Stomach (tissue), 9 donors: ENCODE data around the gene KANK3. TPM values are rescaled to one million over a fixed set of nuclear protein-coding genes. Genes with fewer than 3 reads are reported as not detected.

Experiments
- DNase-seq, 2 donors: peaks; one replicate each; pipeline versions ENCODE4 v3.0.0 to v3.0.0-alpha.2; 2013 to 2019
- H3K27ac ChIP-seq, 5 donors: fragments of 200-600 bp in 4 of 5; sonication (generic) in 4 of 5; one replicate each; pipeline ENCODE4 v1.5.1; 2013 to 2019; ENCODE audit warnings: mild to moderate bottlenecking in 1 of 5, moderate library complexity in 1 of 5
- H3K27me3 ChIP-seq, 3 donors: fragments of 200-600 bp; sonication (generic); one replicate each; pipeline ENCODE4 v1.5.1; 2017 to 2019; ENCODE audit warnings: mixed run types in 1 of 3
- H3K36me3 ChIP-seq, 4 donors: fragments of 200-600 bp; sonication (generic); 1 replicate in 3 of 4; 2 replicates in 1 of 4; pipeline ENCODE4 v1.5.1; 2016 to 2019
- H3K4me1 ChIP-seq, 4 donors: fragments of 200-600 bp; sonication (generic); one replicate each; pipeline ENCODE4 v1.5.1; 2016 to 2019
- H3K4me3 ChIP-seq, 4 donors: fragments of 200-600 bp; sonication (generic) in 3 of 4; one replicate each; pipeline ENCODE4 v1.5.1; 2016 to 2019; ENCODE audit warnings: mild to moderate bottlenecking in 1 of 4
- H3K9me3 ChIP-seq, 4 donors: fragments of 200-600 bp; sonication (generic); one replicate each; pipeline ENCODE4 v1.5.1; 2016 to 2019
- CTCF ChIP-seq, 7 experiments: fragments of 450-650 bp in 4 of 7; fragments of 200-600 bp in 3 of 7; sonication (generic) in 3 of 7; IDR thresholded peaks; one replicate each; pipeline ENCODE4 v1.5.1; 2016 to 2019; ENCODE audit warnings: antibody characterized with exemption in 7 of 7, control low read depth in 2 of 7, mild to moderate bottlenecking in 1 of 7
- EP300 ChIP-seq: sonication (generic); formaldehyde crosslinking; IDR thresholded peaks from one replicate; pipeline ENCODE4 v1.6.1; 2017; ENCODE audit warnings: antibody characterized with exemption
- POLR2A ChIP-seq, 4 donors: fragments of 450-650 bp; IDR thresholded peaks; one replicate each; pipeline ENCODE4 v1.6.1; 2016; ENCODE audit warnings: antibody characterized with exemption in 4 of 4, control low read depth in 2 of 4, mild to moderate bottlenecking in 1 of 4, moderate library complexity in 1 of 4
- POLR2AphosphoS5 ChIP-seq, 3 donors: sonication (generic); formaldehyde crosslinking; IDR thresholded peaks; one replicate each; pipeline ENCODE4 v1.6.1; 2016; ENCODE audit warnings: antibody characterized with exemption in 3 of 3
- WGBS, 5 donors: extraction: QIAGEN DNeasy Blood & Tissue Kit in 3 of 5; methylation state at CpG; one replicate each; pipeline versions ENCODE4 v1.1.5 to v1.1.7; 2013 to 2018; 5-methylcytosine and 5-hydroxymethylcytosine counted together
- intact Hi-C: fragments of 100-400 bp; cut with DNase I; formaldehyde crosslinking; loops from one replicate; pipeline ENCODE4 v1.15.1; 2023; ENCODE audit warnings: low total_unique reads
- polyA plus RNA-seq, 3 donors: library from polyadenylated mRNA; stranded (reverse); fragments of 200-250 nt; gene quantifications; one replicate each; pipeline ENCODE4 v1.2.3, GENCODE V29; 2013
- total RNA-seq, 5 donors: library from RNA; depleted of rRNA; stranded (reverse); fragments of >200 nt; gene quantifications; one replicate each; pipeline versions ENCODE4 v1.1.0 to v1.2.3, GENCODE V29; 2014 to 2016
- donor health status: healthy with polysubstance abuse.
- donor health status: Bipolar disorder and iron deficiency.
- donor health status: healthy.

KANK3 gene
- total and polyA plus RNA-seq, 8 donors, result 4.4 to 72.4 (median 7.2) TPM; not detected in 1

GRCh38 chr19:8325454-8325853, 17.6 kb downstream of the KANK3 start:
- TF ChIP-seq POLR2A (IDR thresholded peaks at IDR 0.05) (no peak), CTCF (IDR thresholded peaks at IDR 0.05) (no peak)
- H3K27me3 ChIP-seq, result no peaks in the 10 kb centered on the region
- no peak overlapping the region for H3K4me3 ChIP-seq
- H3K27ac ChIP-seq, result no peak overlapping the region
- WGBS, 5 donors, result 83 to 91% (median 89%) methylated on average over 3 of the region's 3 CpGs
- no peaks in the 10 kb centered on the region for H3K9me3 ChIP-seq
- H3K36me3 ChIP-seq, result peaks cover 15 to 24% (median 22%) of the 10 kb centered on the region in 4 donors
- no peak for DNase-seq
- peaks cover 13 to 34% (median 23%) of the 10 kb centered on the region in 4 donors for H3K4me1 ChIP-seq
- intact Hi-C loops, result no loop called here

- WGBS, 5 donors, result 70 to 93% (median 73%) methylated on average over 3 to 17 of the region's 17 CpGs
- Histone ChIP-seq H3K4me3 (no peak overlapping the region), H3K27me3 (no peaks in the 10 kb centered on the region), H3K36me3 (peaks cover 15 to 24% (median 22%) of the 10 kb centered on the region in 4 donors), H3K9me3 (no peaks in the 10 kb centered on the region), H3K27ac (no peak overlapping the region), H3K4me1 (peaks cover 20 to 44% (median 32%) of the 10 kb centered on the region in 4 donors)
- DNase-seq, result no peak
- peak in 1 of 3 donors; percentile 49 for TF ChIP-seq POLR2AphosphoS5 (IDR thresholded peaks at IDR 0.05)
- no peak for TF ChIP-seq POLR2A (IDR thresholded peaks at IDR 0.05)
- intact Hi-C loops, result no loop called here
These were observed 18.6 kb downstream of the KANK3 start for GRCh38 chr19:8324186-8325050.

- H3K36me3 ChIP-seq, result peaks cover 15 to 24% (median 22%) of the 10 kb centered on the region in 4 donors
- H3K9me3 ChIP-seq, result no peaks in the 10 kb centered on the region
- H3K27ac ChIP-seq, result no peak overlapping the region
- 80 to 98% (median 95%) methylated on average over 1 of the region's 1 CpG; no CpG with 5 or more reads in 1 of the 5 donors for whole genome bisulfite sequencing, 5 donors
- no peaks in the 10 kb centered on the region for H3K27me3 ChIP-seq
- intact Hi-C loops, result no loop called here
- peak overlapping the region in 1 of 4 donors; percentile 82 for H3K4me3 ChIP-seq
- TF ChIP-seq EP300 (no peak), POLR2A (IDR thresholded peaks at IDR 0.05) (no peak), POLR2AphosphoS5 (IDR thresholded peaks at IDR 0.05) (no peak), CTCF (IDR thresholded peaks at IDR 0.05) (no peak)
- DNase-seq, result no peak
- H3K4me1 ChIP-seq, result peaks cover 20 to 51% (median 32%) of the 10 kb centered on the region in 4 donors
These were observed 19.3 kb downstream of the KANK3 start for GRCh38 chr19:8323781-8324185.

- WGBS, 5 donors, result 37 to 58% (median 50%) methylated on average over 7 of the region's 7 CpGs
- peaks cover 20 to 56% (median 32%) of the 10 kb centered on the region in 4 donors for H3K4me1 ChIP-seq
- no peaks in the 10 kb centered on the region for H3K9me3 ChIP-seq
- intact Hi-C loops, result no loop called here
- peaks cover 15 to 31% (median 23%) of the 10 kb centered on the region in 4 donors for H3K36me3 ChIP-seq
- no peaks in the 10 kb centered on the region for H3K27me3 ChIP-seq
- peak overlapping the region in 3 of 5 donors; percentile 93 to 97 (median 93) for H3K27ac ChIP-seq
- no peak for DNase-seq
- TF ChIP-seq CTCF (IDR thresholded peaks at IDR 0.05), result no peak
- TF ChIP-seq POLR2AphosphoS5 (IDR thresholded peaks at IDR 0.05), result no peak
- no peak for TF ChIP-seq POLR2A (IDR thresholded peaks at IDR 0.05)
- no peak for TF ChIP-seq EP300
- H3K4me3 ChIP-seq, result peak overlapping the region; percentile 79 to 94 (median 84)
These were observed 20.4 kb downstream of the KANK3 start for GRCh38 chr19:8322638-8322997.
